SK-N-MC (cell line): Measurements from ENCODE around the gene LEMD1.

ENCODE experiments used
- EZH2 ChIP-seq: fragments of 200-600 bp; sonication (generic); IDR thresholded peaks from one replicate; pipeline ENCODE4 v1.6.1; 2017; ENCODE audit warnings: antibody characterized with exemption
- POLR2AphosphoS5 ChIP-seq: IDR thresholded peaks from 2 replicates; pipeline ENCODE4 v1.6.1; 2012; ENCODE audit warnings: mild to moderate bottlenecking, low read depth, low read length, borderline replicate concordance

GRCh38 chr1:205440121-205440475, 18.2 kb upstream of the LEMD1 start:
- TF ChIP-seq POLR2AphosphoS5, result no peak
- TF ChIP-seq EZH2, result no peak
